K562 (cell line): Measurements from ENCODE around the gene PRM3. TPM values are rescaled to one million over a fixed set of nuclear protein-coding genes. Genes with fewer than 3 reads are reported as not detected.

Experiments used
- ARID2 ChIP-seq: fragments of 450-650 bp; IDR thresholded peaks from 2 replicates; pipeline ENCODE4 v1.6.1; 2017; ENCODE audit warnings: antibody characterized with exemption, mild to moderate bottlenecking
- CCAR2 ChIP-seq: fragments of 200-400 bp; formaldehyde crosslinking; IDR thresholded peaks from 2 replicates; pipeline ENCODE4 v1.6.1; 2017; ENCODE audit warnings: mild to moderate bottlenecking, low read depth, low read length
- CTBP1 ChIP-seq: fragments of 450-650 bp; IDR thresholded peaks from 2 replicates; pipeline ENCODE4 v1.6.1; 2016; ENCODE audit warnings: borderline replicate concordance
- EGR1 ChIP-seq: fragments of 450-650 bp; conservative IDR thresholded peaks from 2 replicates; pipeline ENCODE4 v1.6.1; 2017; ENCODE audit warnings: mild to moderate bottlenecking
- FOXJ2 ChIP-seq: fragments of 200-800 bp; sonication (Bioruptor generic); IDR thresholded peaks from 2 replicates; pipeline ENCODE4 v1.6.1; 2016; ENCODE audit warnings: missing genetic modification characterization, missing compliant biosample characterization
- HNRNPUL1 ChIP-seq: fragments of 200-400 bp; formaldehyde crosslinking; IDR thresholded peaks from 2 replicates; pipeline ENCODE4 v1.6.1; 2017; ENCODE audit warnings: low read length
- MED1 ChIP-seq: sonication (generic); formaldehyde crosslinking; IDR thresholded peaks from 2 replicates; pipeline ENCODE4 v1.8.1; 2023; ENCODE audit warnings: missing genetic modification reagents, borderline replicate concordance
- NR4A1 ChIP-seq, 2 experiments: fragments of 250-450 bp in 1 of 2; fragments of 450-650 bp in 1 of 2; sonication (Bioruptor Pico) in 1 of 2; IDR thresholded peaks; 2 replicates each; pipeline versions ENCODE4 v1.4.0 to v1.6.1; 2016 to 2020; ENCODE audit warnings: mild to moderate bottlenecking in 2 of 2, missing compliant biosample characterization in 1 of 2, missing genetic modification characterization in 1 of 2, moderate library complexity in 1 of 2
- PTRF ChIP-seq: fragments of 450-650 bp; IDR thresholded peaks from 2 replicates; pipeline ENCODE4 v1.6.1; 2016; ENCODE audit warnings: mild to moderate bottlenecking, missing genetic modification characterization, missing compliant biosample characterization
- RBFOX2 ChIP-seq: fragments of 200-400 bp; formaldehyde crosslinking; IDR thresholded peaks from 2 replicates; pipeline ENCODE4 v1.6.1; 2017; ENCODE audit warnings: low read depth, mild to moderate bottlenecking, low read length, moderate library complexity
- RBM25 ChIP-seq: fragments of 200-400 bp; formaldehyde crosslinking; IDR thresholded peaks from 2 replicates; pipeline ENCODE4 v1.6.1; 2018; ENCODE audit warnings: low read length, low read depth, moderate library complexity; ENCODE audit not compliant: severe bottlenecking
- SAFB ChIP-seq: fragments of 200-400 bp; formaldehyde crosslinking; IDR thresholded peaks from 2 replicates; pipeline ENCODE4 v1.6.1; 2017; ENCODE audit warnings: low read depth, low read length, borderline replicate concordance
- SPI1 ChIP-seq: IDR thresholded peaks from 2 replicates; pipeline ENCODE4 v1.6.1; 2011; ENCODE audit warnings: low read depth, low read length, control low read depth, borderline replicate concordance
- ZNF274 ChIP-seq: IDR thresholded peaks from 2 replicates; pipeline ENCODE4 v1.6.1; 2011; ENCODE audit warnings: low read depth, mild to moderate bottlenecking, low read length, moderate library complexity, borderline replicate concordance
- ZNF778 ChIP-seq: fragments of 450-650 bp; formaldehyde crosslinking; IDR thresholded peaks from 2 replicates; pipeline ENCODE4 v1.4.0; 2020; ENCODE audit warnings: mild to moderate bottlenecking, moderate library complexity
- polyA plus RNA-seq, 8 experiments: library from polyadenylated mRNA; depleted of rRNA in 4 of 8; stranded (reverse) in 5 of 8; unstranded in 3 of 8; fragments of >200 nt; fragmentation: Nextera tagmentation in 2 of 8; fragmentation: Illumina TruSeq in 1 of 8; extraction: Ambion mirVana in 2 of 8; extraction: Trizol in 1 of 8; gene quantifications; 2 replicates each; pipeline versions ENCODE4 v1.2.1 to v1.2.3, GENCODE V29; 2011 to 2014; ENCODE audit warnings: inconsistent platforms in 1 of 8, missing spikeins in 1 of 8
- total RNA-seq, 7 experiments: library from RNA; depleted of rRNA in 6 of 7; stranded (reverse); fragments of >200 nt in 6 of 7; fragmentation: Illumina TruSeq in 2 of 7; extraction: Trizol in 2 of 7; gene quantifications; 2 replicates each; pipeline versions ENCODE4 v1.2.1 to v1.2.3, GENCODE V29; 2011 to 2021; ENCODE audit warnings: low replicate concordance in 1 of 7
- TF ChIP-seq, protein P1 (sequence below): fragments of 450-650 bp; formaldehyde crosslinking; IDR thresholded peaks from 2 replicates; pipeline ENCODE4 v1.4.0; 2020; ENCODE audit warnings: mild to moderate bottlenecking
- TF ChIP-seq, protein P2 (sequence below): fragments of 450-650 bp; IDR thresholded peaks from 2 replicates; pipeline ENCODE4 v1.6.1; 2017; ENCODE audit warnings: antibody characterized with exemption, mild to moderate bottlenecking
- TF ChIP-seq, protein P3 (sequence below): sonication (generic); formaldehyde crosslinking; IDR thresholded peaks from 2 replicates; pipeline ENCODE4 v1.8.1; 2022; ENCODE audit warnings: missing genetic modification reagents
- TF ChIP-seq, protein P4 (sequence below): fragments of 450-650 bp; IDR thresholded peaks from 2 replicates; pipeline ENCODE4 v1.6.1; 2018; ENCODE audit warnings: mild to moderate bottlenecking, low read depth; ENCODE audit not compliant: partially characterized antibody

Gene PRM3
- total and polyA plus RNA-seq, 9 of the 15 experiments (the other 6 are each of a cell fraction or from before 2014, with no cell fraction given), result not detected

DNA sequence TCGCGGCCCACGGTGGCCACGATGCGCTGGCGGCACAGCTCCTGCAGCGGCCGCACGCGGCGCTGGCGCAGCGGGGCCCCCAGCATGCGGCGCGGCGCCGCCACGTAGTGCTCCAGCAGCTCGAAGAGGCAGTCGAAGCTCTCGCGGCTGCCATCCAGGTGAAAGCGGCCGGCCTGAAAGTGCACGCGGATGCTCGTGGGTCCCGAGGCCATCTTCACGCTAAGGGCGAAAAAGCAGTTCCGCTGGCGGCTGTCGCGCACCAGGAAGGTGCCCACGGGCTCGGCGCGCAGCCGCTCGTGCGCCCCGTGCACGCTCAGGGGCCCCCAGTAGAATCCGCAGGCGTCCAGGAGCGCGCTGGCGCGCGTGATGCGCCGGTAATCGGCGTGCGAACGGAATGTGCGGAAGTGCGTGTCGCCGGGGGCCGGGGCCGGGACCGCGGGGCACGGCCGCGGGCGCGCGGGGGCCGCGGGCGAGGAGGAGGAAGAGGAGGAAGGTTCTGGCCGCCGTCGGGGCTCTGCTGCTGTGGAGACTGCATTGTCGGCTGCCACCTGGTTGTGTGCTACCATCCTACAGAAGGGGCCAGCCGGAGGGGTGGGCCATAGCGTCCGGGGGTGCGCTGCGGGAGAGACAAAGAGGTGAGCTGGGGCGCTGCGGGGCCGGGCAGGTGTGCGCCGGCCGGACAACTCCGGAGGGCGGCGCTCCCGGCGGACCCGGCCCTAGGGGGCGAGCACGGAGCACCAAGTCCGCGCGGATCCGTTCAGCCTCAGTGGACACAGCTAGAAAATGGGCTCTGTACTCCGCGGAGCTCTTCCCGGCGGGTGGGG is 18.3 kb downstream of the PRM3 start (continued):
- TF ChIP-seq, protein P1, sequence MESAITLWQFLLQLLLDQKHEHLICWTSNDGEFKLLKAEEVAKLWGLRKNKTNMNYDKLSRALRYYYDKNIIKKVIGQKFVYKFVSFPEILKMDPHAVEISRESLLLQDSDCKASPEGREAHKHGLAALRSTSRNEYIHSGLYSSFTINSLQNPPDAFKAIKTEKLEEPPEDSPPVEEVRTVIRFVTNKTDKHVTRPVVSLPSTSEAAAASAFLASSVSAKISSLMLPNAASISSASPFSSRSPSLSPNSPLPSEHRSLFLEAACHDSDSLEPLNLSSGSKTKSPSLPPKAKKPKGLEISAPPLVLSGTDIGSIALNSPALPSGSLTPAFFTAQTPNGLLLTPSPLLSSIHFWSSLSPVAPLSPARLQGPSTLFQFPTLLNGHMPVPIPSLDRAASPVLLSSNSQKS (CRISPR knock-in tag), result no peak
- TF ChIP-seq, protein P2, sequence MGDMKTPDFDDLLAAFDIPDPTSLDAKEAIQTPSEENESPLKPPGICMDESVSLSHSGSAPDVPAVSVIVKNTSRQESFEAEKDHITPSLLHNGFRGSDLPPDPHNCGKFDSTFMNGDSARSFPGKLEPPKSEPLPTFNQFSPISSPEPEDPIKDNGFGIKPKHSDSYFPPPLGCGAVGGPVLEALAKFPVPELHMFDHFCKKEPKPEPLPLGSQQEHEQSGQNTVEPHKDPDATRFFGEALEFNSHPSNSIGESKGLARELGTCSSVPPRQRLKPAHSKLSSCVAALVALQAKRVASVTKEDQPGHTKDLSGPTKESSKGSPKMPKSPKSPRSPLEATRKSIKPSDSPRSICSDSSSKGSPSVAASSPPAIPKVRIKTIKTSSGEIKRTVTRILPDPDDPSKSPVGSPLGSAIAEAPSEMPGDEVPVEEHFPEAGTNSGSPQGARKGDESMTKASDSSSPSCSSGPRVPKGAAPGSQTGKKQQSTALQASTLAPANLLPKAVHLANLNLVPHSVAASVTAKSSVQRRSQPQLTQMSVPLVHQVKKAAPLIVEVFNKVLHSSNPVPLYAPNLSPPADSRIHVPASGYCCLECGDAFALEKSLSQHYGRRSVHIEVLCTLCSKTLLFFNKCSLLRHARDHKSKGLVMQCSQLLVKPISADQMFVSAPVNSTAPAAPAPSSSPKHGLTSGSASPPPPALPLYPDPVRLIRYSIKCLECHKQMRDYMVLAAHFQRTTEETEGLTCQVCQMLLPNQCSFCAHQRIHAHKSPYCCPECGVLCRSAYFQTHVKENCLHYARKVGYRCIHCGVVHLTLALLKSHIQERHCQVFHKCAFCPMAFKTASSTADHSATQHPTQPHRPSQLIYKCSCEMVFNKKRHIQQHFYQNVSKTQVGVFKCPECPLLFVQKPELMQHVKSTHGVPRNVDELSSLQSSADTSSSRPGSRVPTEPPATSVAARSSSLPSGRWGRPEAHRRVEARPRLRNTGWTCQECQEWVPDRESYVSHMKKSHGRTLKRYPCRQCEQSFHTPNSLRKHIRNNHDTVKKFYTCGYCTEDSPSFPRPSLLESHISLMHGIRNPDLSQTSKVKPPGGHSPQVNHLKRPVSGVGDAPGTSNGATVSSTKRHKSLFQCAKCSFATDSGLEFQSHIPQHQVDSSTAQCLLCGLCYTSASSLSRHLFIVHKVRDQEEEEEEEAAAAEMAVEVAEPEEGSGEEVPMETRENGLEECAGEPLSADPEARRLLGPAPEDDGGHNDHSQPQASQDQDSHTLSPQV, result peak; percentile 98
- TF ChIP-seq ARID2 (no peak), SPI1 (0 out of 2 replicates have a peak, but pooled peaks have one; percentile 13), RBFOX2 (peak; percentile 79), CCAR2 (no peak), NR4A1 (CRISPR knock-in tag; IDR thresholded peaks at IDR 0.05) (peak; percentile 74; the same call in 1 of the 2 replicates), NR4A1 (tag; IDR thresholded peaks at IDR 0.05) (peak; percentile 89; the same call in 1 of the 2 replicates), MED1 (peak; percentile 76; the same call in 1 of the 2 replicates), PTRF (tag) (no peak), EGR1 (no peak), SAFB (peak; percentile 72), RBM25 (peak; percentile 94), CTBP1 (peak; percentile 65; the same call in 1 of the 2 replicates), HNRNPUL1 (no peak), ZNF274 (no peak), FOXJ2 (tag) (no peak), ZNF778 (CRISPR knock-in tag) (no peak)
- TF ChIP-seq, protein P3, sequence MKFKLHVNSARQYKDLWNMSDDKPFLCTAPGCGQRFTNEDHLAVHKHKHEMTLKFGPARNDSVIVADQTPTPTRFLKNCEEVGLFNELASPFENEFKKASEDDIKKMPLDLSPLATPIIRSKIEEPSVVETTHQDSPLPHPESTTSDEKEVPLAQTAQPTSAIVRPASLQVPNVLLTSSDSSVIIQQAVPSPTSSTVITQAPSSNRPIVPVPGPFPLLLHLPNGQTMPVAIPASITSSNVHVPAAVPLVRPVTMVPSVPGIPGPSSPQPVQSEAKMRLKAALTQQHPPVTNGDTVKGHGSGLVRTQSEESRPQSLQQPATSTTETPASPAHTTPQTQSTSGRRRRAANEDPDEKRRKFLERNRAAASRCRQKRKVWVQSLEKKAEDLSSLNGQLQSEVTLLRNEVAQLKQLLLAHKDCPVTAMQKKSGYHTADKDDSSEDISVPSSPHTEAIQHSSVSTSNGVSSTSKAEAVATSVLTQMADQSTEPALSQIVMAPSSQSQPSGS, result peak; percentile 92
- TF ChIP-seq, protein P4, sequence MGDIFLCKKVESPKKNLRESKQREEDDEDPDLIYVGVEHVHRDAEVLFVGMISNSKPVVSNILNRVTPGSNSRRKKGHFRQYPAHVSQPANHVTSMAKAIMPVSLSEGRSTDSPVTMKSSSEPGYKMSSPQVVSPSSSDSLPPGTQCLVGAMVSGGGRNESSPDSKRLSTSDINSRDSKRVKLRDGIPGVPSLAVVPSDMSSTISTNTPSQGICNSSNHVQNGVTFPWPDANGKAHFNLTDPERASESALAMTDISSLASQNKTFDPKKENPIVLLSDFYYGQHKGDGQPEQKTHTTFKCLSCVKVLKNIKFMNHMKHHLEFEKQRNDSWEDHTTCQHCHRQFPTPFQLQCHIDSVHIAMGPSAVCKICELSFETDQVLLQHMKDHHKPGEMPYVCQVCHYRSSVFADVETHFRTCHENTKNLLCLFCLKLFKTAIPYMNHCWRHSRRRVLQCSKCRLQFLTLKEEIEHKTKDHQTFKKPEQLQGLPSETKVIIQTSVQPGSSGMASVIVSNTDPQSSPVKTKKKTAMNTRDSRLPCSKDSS, result no peak
